ENCODE results near the gene RTKN2. TPM values are rescaled to one million over a fixed set of nuclear protein-coding genes. Genes with fewer than 3 reads are reported as not detected.

The RTKN2 gene
- total RNA-seq, 1 experiment from 2014 or later: not detected

DNA sequence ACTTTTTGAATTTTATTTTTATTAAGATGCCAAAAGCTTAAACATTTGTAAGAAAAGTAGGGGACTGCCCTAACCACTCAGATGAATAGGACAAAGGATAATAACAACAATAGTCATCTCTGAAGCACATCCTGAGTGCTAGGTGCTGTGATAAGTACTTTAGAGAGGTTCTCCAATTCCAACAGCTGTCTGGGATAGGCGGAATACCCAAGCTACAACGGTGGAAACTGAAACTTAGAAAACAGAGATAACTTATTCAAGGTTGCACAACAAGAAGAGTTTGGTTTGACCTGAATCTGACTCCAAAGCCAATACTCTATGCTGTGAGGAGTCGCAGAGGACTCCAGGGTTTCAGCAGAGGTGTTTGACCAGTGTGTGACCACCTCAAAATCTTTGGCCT is 2.0 kb downstream of the RTKN2 start:
- Histone ChIP-seq H3K4me3 (ENCODE audit: low read length) (no peak overlapping the region), H3K4me2 (ENCODE audit: low read depth, low read length, poor library complexity, severe bottlenecking) (no peak overlapping the region), H3K4me1 (ENCODE audit: low read length) (no peaks in the 10 kb centered on the region), H3K9me2 (replicated peaks; ENCODE audit: insufficient read depth, low read length) (no peaks in the 10 kb centered on the region), H3K27me3 (ENCODE audit: low read length) (no peaks in the 10 kb centered on the region), H2AFZ (ENCODE audit: low read length) (no peak overlapping the region), H4K20me1 (ENCODE audit: insufficient read depth, low read depth, low read length) (no peaks in the 10 kb centered on the region), H3K27ac (ENCODE audit: low read length) (no peak overlapping the region), H3K36me3 (ENCODE audit: insufficient read depth, low read length) (no peaks in the 10 kb centered on the region), H3K9ac (ENCODE audit: low read length) (no peak overlapping the region), H3K79me2 (ENCODE audit: low read length) (no peaks in the 10 kb centered on the region), H3K9me3 (ENCODE audit: low read length) (no peaks in the 10 kb centered on the region)
- no peak for DNase-seq

DNA sequence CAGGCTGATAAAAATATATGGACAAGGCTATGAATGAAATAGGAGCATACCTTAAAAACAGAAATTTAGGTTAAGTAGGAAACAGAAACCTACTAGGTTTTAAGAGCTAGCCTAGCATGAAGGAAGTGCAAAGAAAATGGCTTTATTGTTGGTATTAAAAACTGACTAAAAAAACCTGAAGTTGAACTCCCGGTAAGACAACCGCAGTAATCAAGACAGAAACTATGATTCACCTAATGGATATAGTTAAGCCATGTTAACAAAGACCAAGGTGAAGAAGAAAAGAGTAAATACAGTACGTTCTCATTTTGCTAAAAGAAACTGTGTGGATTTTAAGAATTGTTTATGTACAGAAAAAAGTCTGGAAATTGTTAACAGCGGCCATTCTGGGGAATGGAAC is 2.5 kb downstream of the RTKN2 start:
- no peak overlapping the region for H3K4me3 ChIP-seq (ENCODE audit: low read length)
- H3K79me2 ChIP-seq (ENCODE audit: low read length): no peaks in the 10 kb centered on the region

DNA sequence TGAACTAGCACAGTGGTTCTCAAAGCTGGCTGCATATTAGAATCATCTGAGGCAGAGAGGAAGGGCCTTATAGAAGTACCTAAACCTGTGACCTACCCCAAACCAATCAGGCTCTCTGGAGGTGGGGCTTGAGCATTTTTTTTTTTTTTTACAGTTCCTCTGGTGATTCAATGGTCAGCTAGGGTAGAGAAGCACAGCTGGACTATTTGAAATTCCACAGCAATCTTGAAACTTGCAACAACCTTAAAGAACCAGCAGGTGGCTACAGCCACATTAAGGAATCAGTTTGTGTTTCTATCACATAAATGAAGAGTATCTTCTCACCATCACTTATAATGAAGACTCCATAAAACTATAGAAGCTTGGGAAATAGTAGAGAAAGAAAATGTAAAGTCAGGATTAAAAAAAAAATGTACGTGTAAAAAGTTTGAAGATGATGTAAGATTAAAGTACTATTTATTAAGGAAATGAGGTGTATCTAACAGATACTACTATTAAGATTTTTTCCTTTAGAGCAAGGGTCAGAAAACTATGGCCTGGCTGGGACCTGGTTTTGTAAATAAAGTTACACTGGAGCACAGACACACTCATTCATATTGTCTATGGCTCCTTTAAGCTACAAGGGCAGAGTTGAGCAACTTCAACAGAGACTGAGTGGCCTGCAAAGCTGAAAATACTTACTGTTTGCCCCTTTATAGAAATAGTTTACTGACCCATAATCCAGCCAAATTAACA is 3.8 kb downstream of the RTKN2 start:
- H4K20me1 ChIP-seq (ENCODE audit: insufficient read depth, low read depth, low read length): no peaks in the 10 kb centered on the region
- H3K79me2 ChIP-seq (ENCODE audit: low read length): no peaks in the 10 kb centered on the region

More for the DNA sequence above, 2.5 kb downstream of the RTKN2 start:
- Histone ChIP-seq H3K27me3 (ENCODE audit: low read length) (no peaks in the 10 kb centered on the region), H2AFZ (ENCODE audit: low read length) (no peak overlapping the region), H3K9ac (ENCODE audit: low read length) (no peak overlapping the region), H3K4me2 (ENCODE audit: low read depth, low read length, poor library complexity, severe bottlenecking) (no peak overlapping the region), H4K20me1 (ENCODE audit: insufficient read depth, low read depth, low read length) (no peaks in the 10 kb centered on the region), H3K27ac (ENCODE audit: low read length) (no peak overlapping the region), H3K4me1 (ENCODE audit: low read length) (no peaks in the 10 kb centered on the region), H3K9me3 (ENCODE audit: low read length) (no peaks in the 10 kb centered on the region), H3K9me2 (replicated peaks; ENCODE audit: insufficient read depth, low read length) (no peaks in the 10 kb centered on the region), H3K36me3 (ENCODE audit: insufficient read depth, low read length) (no peaks in the 10 kb centered on the region)
- DNase-seq: no peak

DNA sequence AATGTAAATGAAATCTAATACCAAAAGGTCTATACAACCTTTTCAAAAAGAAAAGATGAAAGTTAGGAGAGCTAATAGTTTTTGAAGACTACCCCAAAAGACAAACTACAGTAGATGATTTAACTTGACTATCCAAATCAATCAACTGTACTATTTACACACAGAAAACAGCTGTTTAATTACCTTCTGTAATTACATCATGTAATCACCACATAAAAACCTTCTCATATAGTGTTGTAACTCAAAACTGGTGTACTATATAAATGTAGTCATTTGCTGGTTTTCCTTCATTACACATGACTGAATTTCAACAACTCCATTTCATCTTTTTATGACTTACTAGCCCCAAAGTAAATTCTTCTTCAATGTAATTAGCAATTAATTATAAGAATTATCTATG is 4.5 kb downstream of the RTKN2 start:
- Histone ChIP-seq H3K9ac (ENCODE audit: low read length) (no peak overlapping the region), H4K20me1 (ENCODE audit: insufficient read depth, low read depth, low read length) (no peaks in the 10 kb centered on the region), H2AFZ (ENCODE audit: low read length) (no peak overlapping the region), H3K9me3 (ENCODE audit: low read length) (no peaks in the 10 kb centered on the region), H3K27ac (ENCODE audit: low read length) (no peak overlapping the region), H3K9me2 (replicated peaks; ENCODE audit: insufficient read depth, low read length) (no peaks in the 10 kb centered on the region), H3K4me3 (ENCODE audit: low read length) (no peak overlapping the region), H3K27me3 (ENCODE audit: low read length) (no peaks in the 10 kb centered on the region), H3K4me1 (ENCODE audit: low read length) (no peaks in the 10 kb centered on the region), H3K4me2 (ENCODE audit: low read depth, low read length, poor library complexity, severe bottlenecking) (no peak overlapping the region), H3K79me2 (ENCODE audit: low read length) (no peaks in the 10 kb centered on the region), H3K36me3 (ENCODE audit: insufficient read depth, low read length) (no peaks in the 10 kb centered on the region)
- no peak for DNase-seq

More for the DNA sequence above, 3.8 kb downstream of the RTKN2 start:
- Histone ChIP-seq H3K9me3 (ENCODE audit: low read length) (no peaks in the 10 kb centered on the region), H3K4me3 (ENCODE audit: low read length) (no peak overlapping the region), H3K9ac (ENCODE audit: low read length) (no peak overlapping the region), H2AFZ (ENCODE audit: low read length) (no peak overlapping the region), H3K27me3 (ENCODE audit: low read length) (no peaks in the 10 kb centered on the region), H3K36me3 (ENCODE audit: insufficient read depth, low read length) (no peaks in the 10 kb centered on the region), H3K9me2 (replicated peaks; ENCODE audit: insufficient read depth, low read length) (no peaks in the 10 kb centered on the region), H3K27ac (ENCODE audit: low read length) (no peak overlapping the region), H3K4me2 (ENCODE audit: low read depth, low read length, poor library complexity, severe bottlenecking) (no peak overlapping the region), H3K4me1 (ENCODE audit: low read length) (no peaks in the 10 kb centered on the region)
- DNase-seq: peak; percentile 63

DNA sequence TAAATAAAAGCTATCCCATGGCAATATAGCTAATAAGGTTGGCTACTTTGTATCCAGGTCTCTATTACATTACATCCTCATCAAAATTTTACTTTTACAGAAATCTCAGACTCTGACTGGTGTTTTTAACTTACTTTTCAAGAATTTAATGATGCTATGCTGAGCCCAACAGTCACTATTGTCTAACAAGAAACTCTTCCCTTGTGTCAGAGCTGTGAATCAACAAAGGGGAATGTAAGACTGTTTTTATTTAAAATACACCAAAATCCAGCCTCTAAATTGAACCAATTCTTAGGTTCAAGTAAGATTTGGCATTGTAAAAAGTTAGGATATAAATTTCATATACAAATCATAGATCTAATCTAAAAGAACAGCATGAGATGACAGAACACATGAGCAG is 7.0 kb downstream of the RTKN2 start:
- H3K9me3 ChIP-seq (ENCODE audit: low read length): no peaks in the 10 kb centered on the region
- no peaks in the 10 kb centered on the region for H3K27me3 ChIP-seq (ENCODE audit: low read length)
- H3K9ac ChIP-seq (ENCODE audit: low read length): no peak overlapping the region
- no peaks in the 10 kb centered on the region for H3K4me1 ChIP-seq (ENCODE audit: low read length)
- H3K4me2 ChIP-seq (ENCODE audit: low read depth, low read length, poor library complexity, severe bottlenecking): no peak overlapping the region
- H3K36me3 ChIP-seq (ENCODE audit: insufficient read depth, low read length): no peaks in the 10 kb centered on the region
- no peaks in the 10 kb centered on the region for H4K20me1 ChIP-seq (ENCODE audit: insufficient read depth, low read depth, low read length)
- H2AFZ ChIP-seq (ENCODE audit: low read length): no peak overlapping the region
- H3K79me2 ChIP-seq (ENCODE audit: low read length): no peaks in the 10 kb centered on the region
- H3K4me3 ChIP-seq (ENCODE audit: low read length): no peak overlapping the region
- DNase-seq: no peak
- no peak overlapping the region for H3K27ac ChIP-seq (ENCODE audit: low read length)
- no peaks in the 10 kb centered on the region for H3K9me2 ChIP-seq (replicated peaks; ENCODE audit: insufficient read depth, low read length)

DNA sequence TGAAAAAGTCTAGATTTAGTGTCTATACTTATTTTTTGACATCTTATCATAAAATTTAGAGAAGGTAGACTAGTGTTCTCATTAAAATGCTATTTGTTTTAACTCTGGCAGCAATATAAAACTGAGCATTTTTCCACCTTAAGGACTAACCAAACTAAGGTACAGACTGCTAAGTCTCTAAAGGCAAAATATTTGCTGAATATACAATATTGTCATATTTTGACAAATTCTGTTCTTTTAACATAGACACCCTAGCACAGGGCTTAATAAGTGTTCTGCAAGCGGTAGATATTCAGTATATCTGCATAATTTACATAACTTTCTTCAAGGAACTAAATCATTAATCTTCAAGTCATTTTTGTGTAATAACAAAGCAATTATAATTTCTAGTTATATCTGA is 8.6 kb downstream of the RTKN2 start:
- Histone ChIP-seq H3K27me3 (ENCODE audit: low read length) (no peaks in the 10 kb centered on the region), H3K4me2 (ENCODE audit: low read depth, low read length, poor library complexity, severe bottlenecking) (no peak overlapping the region), H2AFZ (ENCODE audit: low read length) (no peak overlapping the region), H3K9me3 (ENCODE audit: low read length) (no peaks in the 10 kb centered on the region), H4K20me1 (ENCODE audit: insufficient read depth, low read depth, low read length) (no peaks in the 10 kb centered on the region), H3K27ac (ENCODE audit: low read length) (no peak overlapping the region), H3K79me2 (ENCODE audit: low read length) (no peaks in the 10 kb centered on the region), H3K36me3 (ENCODE audit: insufficient read depth, low read length) (no peaks in the 10 kb centered on the region), H3K4me1 (ENCODE audit: low read length) (no peaks in the 10 kb centered on the region), H3K9ac (ENCODE audit: low read length) (no peak overlapping the region), H3K9me2 (replicated peaks; ENCODE audit: insufficient read depth, low read length) (no peaks in the 10 kb centered on the region), H3K4me3 (ENCODE audit: low read length) (no peak overlapping the region)
- DNase-seq: no peak

DNA sequence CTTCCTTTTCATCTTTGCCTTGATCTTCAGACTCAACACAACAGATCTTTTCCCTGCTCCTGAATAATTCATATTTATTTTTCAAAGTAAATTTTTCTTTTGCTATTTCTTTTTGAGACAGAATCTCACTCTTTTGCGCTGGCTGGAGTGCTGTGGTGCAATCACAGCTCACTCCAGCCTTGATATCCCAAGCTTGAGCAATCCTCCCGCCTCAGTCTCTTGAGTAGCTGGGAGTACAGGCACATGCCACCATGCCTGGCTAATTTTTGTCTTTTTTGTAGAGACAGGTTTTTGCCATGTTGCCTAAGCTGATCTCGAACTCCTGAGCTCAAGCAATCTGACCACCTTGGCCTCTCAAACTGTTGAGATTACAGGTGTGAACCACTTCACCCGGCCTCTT is 9.2 kb downstream of the RTKN2 start:
- Histone ChIP-seq H3K79me2 (ENCODE audit: low read length) (no peaks in the 10 kb centered on the region), H3K4me2 (ENCODE audit: low read depth, low read length, poor library complexity, severe bottlenecking) (no peak overlapping the region), H3K36me3 (ENCODE audit: insufficient read depth, low read length) (no peaks in the 10 kb centered on the region), H3K27ac (ENCODE audit: low read length) (no peak overlapping the region), H4K20me1 (ENCODE audit: insufficient read depth, low read depth, low read length) (no peaks in the 10 kb centered on the region), H3K4me3 (ENCODE audit: low read length) (no peak overlapping the region), H3K9ac (ENCODE audit: low read length) (no peak overlapping the region), H3K27me3 (ENCODE audit: low read length) (no peaks in the 10 kb centered on the region), H2AFZ (ENCODE audit: low read length) (no peak overlapping the region), H3K9me3 (ENCODE audit: low read length) (no peaks in the 10 kb centered on the region), H3K9me2 (replicated peaks; ENCODE audit: insufficient read depth, low read length) (no peaks in the 10 kb centered on the region), H3K4me1 (ENCODE audit: low read length) (no peaks in the 10 kb centered on the region)
- no peak for DNase-seq

DNA sequence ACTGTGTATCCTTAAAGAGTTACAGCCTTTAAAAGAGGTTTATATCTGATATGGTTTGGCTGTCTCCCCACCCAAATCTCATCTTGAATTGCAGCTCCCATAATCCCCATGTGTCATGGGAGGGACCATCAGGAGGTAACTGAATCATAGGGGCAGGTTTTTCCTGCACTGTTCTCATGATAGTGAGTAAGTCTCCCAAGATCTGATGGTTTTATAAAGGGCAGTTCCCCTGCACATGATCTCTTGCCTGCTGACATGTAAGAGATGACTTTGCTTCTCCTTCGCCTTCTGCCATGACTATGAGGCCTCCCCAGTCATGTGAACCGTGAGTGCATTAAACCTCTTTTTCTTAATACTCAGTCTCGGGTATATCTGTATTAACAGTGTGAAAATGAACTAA is 9.7 kb downstream of the RTKN2 start:
- Histone ChIP-seq H3K4me3 (ENCODE audit: low read length) (no peak overlapping the region), H3K9me3 (ENCODE audit: low read length) (no peaks in the 10 kb centered on the region), H3K27me3 (ENCODE audit: low read length) (no peaks in the 10 kb centered on the region), H3K9me2 (replicated peaks; ENCODE audit: insufficient read depth, low read length) (no peaks in the 10 kb centered on the region), H3K79me2 (ENCODE audit: low read length) (no peaks in the 10 kb centered on the region), H3K9ac (ENCODE audit: low read length) (no peak overlapping the region), H3K36me3 (ENCODE audit: insufficient read depth, low read length) (no peaks in the 10 kb centered on the region), H3K4me2 (ENCODE audit: low read depth, low read length, poor library complexity, severe bottlenecking) (no peak overlapping the region), H4K20me1 (ENCODE audit: insufficient read depth, low read depth, low read length) (no peaks in the 10 kb centered on the region), H3K27ac (ENCODE audit: low read length) (no peak overlapping the region), H2AFZ (ENCODE audit: low read length) (no peak overlapping the region), H3K4me1 (ENCODE audit: low read length) (no peaks in the 10 kb centered on the region)
- no peak for DNase-seq
